Retinal pigment epithelial cell (primary cell): Measurements from ENCODE around the gene IQCE.

Experiments
- DNase-seq: peaks from one replicate; pipeline ENCODE4 v3.0.0-alpha.2; 2010; ENCODE audit warnings: low read depth
- H3K4me3 ChIP-seq: 2 replicates; pipeline ENCODE4 v1.5.1; 2011; ENCODE audit warnings: mild to moderate bottlenecking, low read length, control low read depth, moderate library complexity
- TF ChIP-seq, protein P1 (sequence below): conservative IDR thresholded peaks from 2 replicates; pipeline ENCODE4 v1.5.1; 2011; ENCODE audit warnings: low read depth, low read length, control low read depth, inconsistent platforms

IQCE gene

DNA sequence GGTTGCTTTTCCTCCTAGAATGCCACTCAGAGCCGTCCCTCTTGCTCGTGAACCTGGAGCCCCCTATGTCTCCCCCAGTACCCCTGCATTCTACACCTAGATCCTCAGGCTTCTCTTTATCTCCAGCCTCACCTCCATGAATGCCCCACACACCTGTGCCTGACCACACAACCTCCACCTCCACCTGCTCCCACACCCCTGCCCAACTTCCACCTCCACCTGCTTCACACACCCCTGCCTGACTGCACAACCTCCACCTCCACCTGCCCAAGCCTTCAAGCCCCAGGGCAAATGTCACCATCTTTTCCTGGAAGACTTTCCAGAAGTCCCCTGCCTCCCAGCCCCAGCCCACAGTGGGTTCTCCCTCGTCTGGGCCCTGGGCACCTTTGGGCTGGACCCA, 46.1 kb upstream of the IQCE start:
- H3K4me3 ChIP-seq = no peak overlapping the region
- TF ChIP-seq, protein P1, sequence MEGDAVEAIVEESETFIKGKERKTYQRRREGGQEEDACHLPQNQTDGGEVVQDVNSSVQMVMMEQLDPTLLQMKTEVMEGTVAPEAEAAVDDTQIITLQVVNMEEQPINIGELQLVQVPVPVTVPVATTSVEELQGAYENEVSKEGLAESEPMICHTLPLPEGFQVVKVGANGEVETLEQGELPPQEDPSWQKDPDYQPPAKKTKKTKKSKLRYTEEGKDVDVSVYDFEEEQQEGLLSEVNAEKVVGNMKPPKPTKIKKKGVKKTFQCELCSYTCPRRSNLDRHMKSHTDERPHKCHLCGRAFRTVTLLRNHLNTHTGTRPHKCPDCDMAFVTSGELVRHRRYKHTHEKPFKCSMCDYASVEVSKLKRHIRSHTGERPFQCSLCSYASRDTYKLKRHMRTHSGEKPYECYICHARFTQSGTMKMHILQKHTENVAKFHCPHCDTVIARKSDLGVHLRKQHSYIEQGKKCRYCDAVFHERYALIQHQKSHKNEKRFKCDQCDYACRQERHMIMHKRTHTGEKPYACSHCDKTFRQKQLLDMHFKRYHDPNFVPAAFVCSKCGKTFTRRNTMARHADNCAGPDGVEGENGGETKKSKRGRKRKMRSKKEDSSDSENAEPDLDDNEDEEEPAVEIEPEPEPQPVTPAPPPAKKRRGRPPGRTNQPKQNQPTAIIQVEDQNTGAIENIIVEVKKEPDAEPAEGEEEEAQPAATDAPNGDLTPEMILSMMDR = no peak

DNA sequence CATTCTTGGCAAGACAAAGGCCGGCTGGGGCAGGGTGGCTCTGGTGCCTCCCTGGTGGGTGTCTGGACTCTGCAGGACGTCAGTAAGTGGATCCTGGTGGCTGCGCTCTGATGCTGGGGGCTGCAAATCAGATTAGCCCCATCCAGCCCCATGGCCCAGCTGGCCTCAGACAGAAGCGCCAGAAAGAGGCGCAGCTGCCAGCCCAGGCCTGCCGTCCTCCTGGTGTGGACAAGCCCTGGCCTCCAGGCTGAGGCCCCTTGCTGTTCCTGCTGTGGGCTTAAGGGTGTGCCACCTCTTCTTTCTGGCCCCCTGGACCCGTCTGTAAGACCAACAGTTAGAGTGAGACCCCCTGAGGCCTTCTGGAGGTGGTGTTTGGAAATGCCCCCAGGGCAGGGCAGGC, 45.1 kb upstream of the IQCE start:
- no peak overlapping the region for H3K4me3 ChIP-seq
- DNase-seq = no peak
- TF ChIP-seq, protein P1 = no peak

More for the DNA sequence above, 46.1 kb upstream of the IQCE start:
- DNase-seq = no peak

DNA sequence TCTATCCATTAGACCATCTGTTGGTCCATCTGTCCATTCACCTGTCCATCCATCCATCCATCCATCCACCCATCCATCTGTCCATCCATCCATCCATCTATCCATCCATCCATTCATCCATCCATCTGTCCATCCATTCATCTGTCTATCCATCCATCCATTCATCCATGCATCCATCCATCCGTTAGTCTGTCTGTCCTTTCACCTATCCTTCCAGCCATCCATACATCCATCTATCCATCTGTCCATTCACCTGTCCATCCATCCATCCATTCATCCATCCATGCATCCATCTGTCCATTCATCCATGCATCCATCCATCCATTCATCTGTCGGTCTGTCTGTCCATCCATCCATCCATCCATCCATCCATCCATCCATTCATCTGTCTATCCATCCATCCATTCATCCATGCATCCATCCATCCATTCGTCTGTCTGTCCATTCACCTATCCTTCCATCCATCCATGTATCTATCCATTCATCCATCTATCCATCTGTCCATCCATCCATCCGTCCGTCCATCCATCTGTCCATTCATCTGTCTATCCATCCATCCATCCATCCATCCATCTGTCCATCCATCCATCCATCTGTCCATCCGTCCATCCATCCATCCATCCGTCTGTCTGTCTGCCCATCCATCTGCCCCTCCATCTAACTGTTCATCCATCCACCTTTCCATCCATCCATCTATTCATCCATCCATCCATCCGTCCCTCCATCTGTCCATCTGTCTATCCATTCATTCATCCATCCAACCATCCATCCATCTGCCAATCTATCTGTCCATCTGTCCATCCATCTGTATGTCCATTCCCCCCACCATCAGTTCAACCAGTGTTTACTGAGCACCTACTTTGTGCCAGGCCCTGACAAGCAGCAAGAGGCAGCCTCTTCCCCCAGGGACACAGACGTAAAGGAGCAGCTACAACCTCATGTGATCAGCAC, 44.0 kb upstream of the IQCE start:
- TF ChIP-seq, protein P1 = no peak
- DNase-seq = no peak

DNA sequence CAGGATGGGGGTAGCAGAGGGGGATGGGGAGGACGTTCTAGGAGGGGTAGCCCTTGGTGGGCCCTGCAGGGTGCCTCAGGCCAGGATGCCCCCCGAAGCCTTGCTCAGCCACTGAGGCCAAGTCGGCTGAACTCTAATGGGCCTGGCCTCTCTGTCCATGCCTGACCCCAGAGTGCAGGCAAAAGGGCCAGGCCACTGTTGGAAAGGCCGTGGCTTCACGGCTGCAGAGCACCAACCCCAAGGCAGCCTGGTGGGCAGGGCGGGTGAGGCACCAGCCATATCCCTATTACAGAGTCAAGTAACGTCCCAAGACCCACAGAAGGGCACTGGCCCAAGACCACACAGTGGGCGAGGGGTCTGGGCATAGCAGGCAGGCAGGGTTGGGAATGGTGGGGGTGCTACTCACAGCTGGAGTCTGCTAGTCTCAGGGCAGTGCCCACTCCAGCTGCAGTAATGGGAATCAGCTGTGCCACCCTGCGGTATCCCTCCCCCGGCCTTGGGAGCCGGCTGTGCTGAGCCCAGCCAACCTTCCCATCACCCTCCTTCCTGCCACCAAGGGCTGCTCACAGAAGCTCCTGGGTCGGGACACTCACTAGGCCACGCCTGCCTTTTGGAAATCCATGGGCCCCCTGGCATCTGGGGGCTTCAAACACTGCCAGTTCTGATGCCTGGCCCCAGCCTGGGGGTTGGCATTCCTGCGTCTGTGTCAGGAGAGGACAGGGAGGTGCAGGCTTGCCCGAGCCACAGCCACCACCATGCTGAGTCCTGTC, 43.2 kb upstream of the IQCE start:
- DNase-seq = no peak
- TF ChIP-seq, protein P1 = no peak
- no peak overlapping the region for H3K4me3 ChIP-seq

More for the DNA sequence above, 44.0 kb upstream of the IQCE start:
- no peak overlapping the region for H3K4me3 ChIP-seq

DNA sequence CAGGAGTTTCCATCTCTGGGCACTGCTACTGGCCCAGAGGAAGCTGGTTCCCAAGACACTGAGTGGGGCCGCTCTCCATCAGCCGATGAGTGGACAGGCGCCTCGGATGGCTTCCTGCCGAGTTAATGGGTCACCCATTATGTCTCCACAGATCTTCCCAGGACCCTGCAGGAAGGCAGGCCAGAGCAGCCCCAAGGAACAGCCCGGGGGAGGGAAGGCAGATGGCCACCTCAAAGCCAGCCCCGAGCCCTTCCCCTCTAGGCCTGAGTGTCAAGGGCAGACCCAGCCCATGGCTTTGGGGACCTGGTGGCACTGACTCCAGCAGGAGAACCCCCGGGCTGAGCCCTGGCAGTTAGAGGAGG, 42.6 kb upstream of the IQCE start:
- TF ChIP-seq, protein P1 = no peak
- DNase-seq = no peak
- no peak overlapping the region for H3K4me3 ChIP-seq

DNA sequence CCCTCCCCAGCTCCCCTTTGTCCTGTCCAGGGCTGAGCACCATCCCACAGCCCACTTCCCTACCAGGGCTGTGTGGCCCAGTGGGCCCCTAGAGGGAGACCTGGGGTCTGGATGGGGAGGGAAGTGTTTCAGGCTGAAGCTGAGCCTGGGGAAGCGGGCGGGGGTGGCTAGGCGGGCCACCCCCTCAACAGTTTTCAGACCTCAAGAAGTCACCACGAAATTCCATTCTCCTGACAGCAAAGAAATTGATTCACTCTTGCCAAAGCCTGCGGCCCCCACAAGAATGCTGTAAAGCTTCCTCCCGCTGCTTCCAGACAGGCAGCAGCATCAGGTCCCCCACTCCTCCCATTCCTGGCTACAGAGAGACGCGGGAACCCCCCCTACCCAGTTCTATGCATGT, 41.8 kb upstream of the IQCE start:
- TF ChIP-seq, protein P1 = peak; percentile 15
- DNase-seq = no peak
- H3K4me3 ChIP-seq = no peak overlapping the region
